HG02938 (cell line): Measurements from ENCODE around the gene GARIN1A.

Source experiments
- ATAC-seq: cut with Tn5 transposase; IDR thresholded peaks from one replicate; pipeline ENCODE4 v1.9.1; 2021; ENCODE audit warnings: mild to moderate bottlenecking, moderate library complexity; ENCODE audit not compliant: unreplicated experiment

Gene GARIN1A

DNA sequence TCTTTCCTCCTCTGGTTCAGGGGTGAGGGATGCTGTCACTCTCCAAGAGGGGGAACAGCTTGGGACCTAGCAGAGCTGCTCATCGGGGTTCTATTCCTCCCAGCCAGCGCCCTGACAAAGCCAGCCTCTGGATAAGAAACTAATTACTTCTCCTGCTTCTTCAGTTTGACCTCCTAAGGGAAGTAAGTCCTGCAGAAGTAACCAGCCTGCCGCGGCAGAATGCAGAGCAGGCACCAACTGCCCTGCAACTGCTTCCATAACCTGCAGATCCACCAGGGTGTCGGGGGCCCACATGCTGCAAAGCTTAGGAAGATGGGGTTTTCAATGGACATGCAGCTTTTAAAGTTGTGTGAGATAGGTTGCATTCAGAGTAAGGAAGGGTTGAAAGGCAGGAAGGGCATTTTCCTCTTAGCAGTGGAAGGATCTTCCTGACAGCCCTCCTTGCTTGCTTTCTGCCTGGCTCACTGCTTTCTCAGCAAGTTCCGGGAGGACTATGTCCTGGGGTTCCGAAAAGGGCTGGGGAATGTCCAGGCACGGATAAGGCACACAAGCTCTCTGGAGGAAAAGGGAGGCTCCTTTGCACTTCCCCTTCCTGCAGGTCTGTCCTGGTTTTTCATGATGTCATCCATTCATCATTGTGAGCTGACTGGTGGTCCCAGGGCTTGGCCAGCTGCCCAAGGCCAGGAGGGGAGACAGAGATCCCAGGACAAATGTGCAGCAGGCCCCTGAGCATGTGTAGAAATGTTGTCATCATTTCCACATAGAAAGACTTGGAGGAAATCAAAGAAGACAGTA, 42.8 kb downstream of the GARIN1A start:
- ATAC-seq, result no peak

DNA sequence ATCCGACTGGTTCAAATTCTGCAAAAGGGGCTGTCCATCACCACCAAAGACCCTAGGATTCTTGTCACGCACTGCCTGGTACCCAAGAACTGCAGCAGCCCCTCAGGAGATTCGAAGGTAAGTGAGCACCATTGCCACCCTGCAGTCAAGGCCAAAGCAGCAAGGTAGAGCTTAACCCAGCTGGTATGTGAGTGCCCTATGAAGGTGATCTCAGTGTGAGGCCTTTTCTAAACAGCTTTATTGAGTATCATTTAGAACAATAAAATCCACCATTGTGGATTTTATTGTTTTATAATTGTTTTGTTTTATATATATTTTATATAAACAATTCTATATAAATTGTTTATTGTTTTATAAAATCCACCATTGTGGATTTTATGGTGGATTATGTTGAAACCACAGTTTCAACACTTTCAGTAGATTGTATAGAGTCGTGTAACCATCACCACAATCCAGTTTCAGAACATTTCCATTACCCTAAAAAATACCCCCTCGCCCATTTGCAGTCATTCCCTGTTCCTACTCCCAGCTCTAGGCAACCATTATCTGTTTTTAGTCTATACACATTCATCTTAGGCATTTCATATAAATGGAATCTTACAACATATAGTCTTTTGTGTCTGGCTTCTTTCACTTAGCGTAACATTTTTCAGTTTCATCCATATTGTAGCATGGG, 47.0 kb downstream of the GARIN1A start:
- no peak for ATAC-seq

DNA sequence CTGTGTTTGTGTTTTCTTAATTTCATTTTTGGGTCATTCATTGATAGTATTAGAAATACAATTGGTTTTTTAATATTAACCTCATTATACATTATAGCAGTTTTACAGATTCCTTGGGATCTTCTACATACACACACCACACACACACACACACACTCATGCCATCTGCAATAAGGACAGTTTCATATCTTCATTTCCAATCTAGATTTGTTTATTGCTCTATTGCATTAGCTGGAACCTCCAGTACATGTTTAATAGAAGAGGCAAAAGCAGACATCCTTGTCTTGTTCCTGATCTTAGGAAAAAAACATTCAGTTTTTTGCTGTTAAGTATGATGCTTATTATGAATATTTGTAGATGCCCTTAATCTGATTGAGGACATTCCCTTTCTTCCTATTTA, 49.3 kb downstream of the GARIN1A start:
- ATAC-seq, result no peak
